ENCODE results near the gene CUBN. TPM values are rescaled to one million over a fixed set of nuclear protein-coding genes. Genes with fewer than 3 reads are reported as not detected.
A peak's percentile ranks its signal among the peaks of the same experiment; 100 is the strongest.

CUBN gene
- total RNA-seq, 1 experiment from 2014 or later = 1.3 TPM

DNA sequence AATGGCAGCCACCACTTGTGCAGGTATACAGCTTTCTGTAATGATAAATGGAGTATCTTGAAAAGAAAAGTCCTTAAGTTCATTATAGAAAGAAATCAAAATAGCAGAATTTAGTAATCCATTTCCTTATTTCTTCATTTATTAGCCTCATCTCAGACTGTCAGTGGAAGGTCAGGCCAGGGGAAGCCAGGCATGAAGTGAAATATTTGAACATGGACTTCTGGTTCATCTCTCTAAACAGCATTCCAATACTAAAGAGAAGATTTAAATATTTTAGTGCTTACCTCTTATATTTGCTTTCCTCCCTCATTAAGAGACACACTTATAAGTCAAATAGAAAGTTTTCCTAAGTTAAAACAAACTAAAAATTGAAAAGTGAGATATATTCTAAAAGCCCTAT lies 45.0 kb upstream of the CUBN start:
- Histone ChIP-seq H3K27ac (ENCODE audit: low read length) (peak overlapping the region; percentile 93), H3K4me1 (ENCODE audit: control insufficient read depth, insufficient read depth, low read length) (peaks cover 36% of the 10 kb centered on the region), H3K9me3 (ENCODE audit: control insufficient read depth, insufficient read depth, low read depth, low read length) (no peaks in the 10 kb centered on the region), H3K4me3 (ENCODE audit: low read depth in 2 of 2, low read length in 2 of 2) (no peak overlapping the region), H3K36me3 (ENCODE audit: control insufficient read depth, insufficient read depth, low read length) (no peaks in the 10 kb centered on the region; the same call in 1 of the 2 replicates), H3K27me3 (ENCODE audit: control insufficient read depth, insufficient read depth, low read length) (no peaks in the 10 kb centered on the region)
- POLR2A ChIA-PET = no interaction called here
- DNase-seq (ENCODE audit: low read depth, low spot score) (no peak), ATAC-seq (no peak)
- CTCF ChIA-PET = no interaction called here
- TF ChIP-seq POLR2AphosphoS5 (IDR thresholded peaks at IDR 0.05; ENCODE audit: low read depth, low read length) = no peak
- TF ChIP-seq, protein P1, sequence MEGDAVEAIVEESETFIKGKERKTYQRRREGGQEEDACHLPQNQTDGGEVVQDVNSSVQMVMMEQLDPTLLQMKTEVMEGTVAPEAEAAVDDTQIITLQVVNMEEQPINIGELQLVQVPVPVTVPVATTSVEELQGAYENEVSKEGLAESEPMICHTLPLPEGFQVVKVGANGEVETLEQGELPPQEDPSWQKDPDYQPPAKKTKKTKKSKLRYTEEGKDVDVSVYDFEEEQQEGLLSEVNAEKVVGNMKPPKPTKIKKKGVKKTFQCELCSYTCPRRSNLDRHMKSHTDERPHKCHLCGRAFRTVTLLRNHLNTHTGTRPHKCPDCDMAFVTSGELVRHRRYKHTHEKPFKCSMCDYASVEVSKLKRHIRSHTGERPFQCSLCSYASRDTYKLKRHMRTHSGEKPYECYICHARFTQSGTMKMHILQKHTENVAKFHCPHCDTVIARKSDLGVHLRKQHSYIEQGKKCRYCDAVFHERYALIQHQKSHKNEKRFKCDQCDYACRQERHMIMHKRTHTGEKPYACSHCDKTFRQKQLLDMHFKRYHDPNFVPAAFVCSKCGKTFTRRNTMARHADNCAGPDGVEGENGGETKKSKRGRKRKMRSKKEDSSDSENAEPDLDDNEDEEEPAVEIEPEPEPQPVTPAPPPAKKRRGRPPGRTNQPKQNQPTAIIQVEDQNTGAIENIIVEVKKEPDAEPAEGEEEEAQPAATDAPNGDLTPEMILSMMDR (IDR thresholded peaks at IDR 0.05) = no peak
- TF ChIP-seq TCF7L2 (IDR thresholded peaks at IDR 0.05; ENCODE audit: low read depth, low read length) = no peak
- TF ChIP-seq, protein P2, sequence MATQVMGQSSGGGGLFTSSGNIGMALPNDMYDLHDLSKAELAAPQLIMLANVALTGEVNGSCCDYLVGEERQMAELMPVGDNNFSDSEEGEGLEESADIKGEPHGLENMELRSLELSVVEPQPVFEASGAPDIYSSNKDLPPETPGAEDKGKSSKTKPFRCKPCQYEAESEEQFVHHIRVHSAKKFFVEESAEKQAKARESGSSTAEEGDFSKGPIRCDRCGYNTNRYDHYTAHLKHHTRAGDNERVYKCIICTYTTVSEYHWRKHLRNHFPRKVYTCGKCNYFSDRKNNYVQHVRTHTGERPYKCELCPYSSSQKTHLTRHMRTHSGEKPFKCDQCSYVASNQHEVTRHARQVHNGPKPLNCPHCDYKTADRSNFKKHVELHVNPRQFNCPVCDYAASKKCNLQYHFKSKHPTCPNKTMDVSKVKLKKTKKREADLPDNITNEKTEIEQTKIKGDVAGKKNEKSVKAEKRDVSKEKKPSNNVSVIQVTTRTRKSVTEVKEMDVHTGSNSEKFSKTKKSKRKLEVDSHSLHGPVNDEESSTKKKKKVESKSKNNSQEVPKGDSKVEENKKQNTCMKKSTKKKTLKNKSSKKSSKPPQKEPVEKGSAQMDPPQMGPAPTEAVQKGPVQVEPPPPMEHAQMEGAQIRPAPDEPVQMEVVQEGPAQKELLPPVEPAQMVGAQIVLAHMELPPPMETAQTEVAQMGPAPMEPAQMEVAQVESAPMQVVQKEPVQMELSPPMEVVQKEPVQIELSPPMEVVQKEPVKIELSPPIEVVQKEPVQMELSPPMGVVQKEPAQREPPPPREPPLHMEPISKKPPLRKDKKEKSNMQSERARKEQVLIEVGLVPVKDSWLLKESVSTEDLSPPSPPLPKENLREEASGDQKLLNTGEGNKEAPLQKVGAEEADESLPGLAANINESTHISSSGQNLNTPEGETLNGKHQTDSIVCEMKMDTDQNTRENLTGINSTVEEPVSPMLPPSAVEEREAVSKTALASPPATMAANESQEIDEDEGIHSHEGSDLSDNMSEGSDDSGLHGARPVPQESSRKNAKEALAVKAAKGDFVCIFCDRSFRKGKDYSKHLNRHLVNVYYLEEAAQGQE (IDR thresholded peaks at IDR 0.05; ENCODE audit: insufficient read depth in 1 of 2, low read depth in 2 of 2, low read length in 1 of 2) = no peak
- TF ChIP-seq SIN3A (IDR thresholded peaks at IDR 0.05; ENCODE audit: borderline replicate concordance, insufficient read depth, low read depth, low read length) = no peak
- intact Hi-C loops (cut with micrococcal nuclease; ENCODE audit: unreplicated experiment) = loop anchor here (10.0 kb wide), 1 partner anchor 110 kb away; no protein-coding TSS in a partner anchor
- in situ Hi-C loops (cut with HindIII; ENCODE audit: low pct_unique_long_range_greater_than_20kb, low sequenced_read_pairs) = no loop called here
- no TSS peak for BruUV-seq (replicated peaks)

DNA sequence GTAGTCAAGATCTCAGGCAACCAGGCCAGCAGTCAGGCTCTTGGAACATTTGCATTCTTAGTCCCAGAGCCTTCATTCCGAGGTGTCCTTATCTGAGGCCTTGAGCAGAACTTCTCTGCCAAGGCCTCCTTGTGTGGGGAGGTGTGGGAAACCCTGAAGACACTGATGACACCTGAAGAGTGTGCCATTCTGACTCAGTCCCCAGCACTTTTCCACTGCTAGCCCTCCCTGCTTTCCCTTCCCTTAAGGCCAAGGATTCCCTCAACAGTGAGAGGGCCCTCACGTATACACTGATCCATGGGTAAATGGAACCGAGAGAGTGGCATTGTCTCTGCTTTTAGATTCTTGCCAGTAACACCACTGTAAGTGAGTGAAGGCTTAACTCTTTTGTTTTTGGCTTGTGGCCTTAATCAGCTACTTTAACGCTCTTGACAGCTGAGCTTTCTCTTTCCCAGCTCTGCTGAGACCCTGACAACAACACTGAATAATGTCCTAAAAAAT lies 41.6 kb upstream of the CUBN start:
- no TSS peak for BruUV-seq (replicated peaks)
- no peak for TF ChIP-seq TCF7L2 (IDR thresholded peaks at IDR 0.05; ENCODE audit: low read depth, low read length)
- TF ChIP-seq POLR2AphosphoS5 (IDR thresholded peaks at IDR 0.05; ENCODE audit: low read depth, low read length) = no peak
- TF ChIP-seq, protein P2 (IDR thresholded peaks at IDR 0.05; ENCODE audit: insufficient read depth in 1 of 2, low read depth in 2 of 2, low read length in 1 of 2) = no peak
- TF ChIP-seq, protein P1 (IDR thresholded peaks at IDR 0.05) = no peak
- TF ChIP-seq SIN3A (IDR thresholded peaks at IDR 0.05; ENCODE audit: borderline replicate concordance, insufficient read depth, low read depth, low read length) = no peak
- intact Hi-C loops (cut with micrococcal nuclease; ENCODE audit: unreplicated experiment) = loop anchor here (10.0 kb wide), 1 partner anchor 106 kb away; no protein-coding TSS in a partner anchor
- POLR2A ChIA-PET = no interaction called here
- ATAC-seq = 0 out of 2 replicates have a peak, but pooled peaks have one; percentile 33
- DNase-seq (ENCODE audit: low read depth, low spot score) = no peak
- CTCF ChIA-PET = no interaction called here
- H3K4me1 ChIP-seq (ENCODE audit: control insufficient read depth, insufficient read depth, low read length) = peaks cover 19% of the 10 kb centered on the region
- in situ Hi-C loops (cut with HindIII; ENCODE audit: low pct_unique_long_range_greater_than_20kb, low sequenced_read_pairs) = no loop called here
- H3K9me3 ChIP-seq (ENCODE audit: control insufficient read depth, insufficient read depth, low read depth, low read length) = no peaks in the 10 kb centered on the region
- H3K27me3 ChIP-seq (ENCODE audit: control insufficient read depth, insufficient read depth, low read length) = no peaks in the 10 kb centered on the region
- H3K4me3 ChIP-seq (ENCODE audit: low read depth in 2 of 2, low read length in 2 of 2) = no peak overlapping the region
- H3K36me3 ChIP-seq (ENCODE audit: control insufficient read depth, insufficient read depth, low read length) = no peaks in the 10 kb centered on the region; the same call in 1 of the 2 replicates
- H3K27ac ChIP-seq (ENCODE audit: low read length) = peak overlapping the region; percentile 79

Data from Panc1 (cell line).